Measurements from ENCODE around the gene UBE2D3.

The UBE2D3 gene

GRCh38 chr4:102832667-102833066 lies 5.3 kb upstream of the UBE2D3 start:
- Histone ChIP-seq H3K9me3 (ENCODE audit: control extremely low read depth in 1 of 5, control insufficient read depth in 4 of 5, insufficient read depth in 2 of 5, low read depth in 1 of 5, low read length in 4 of 5) (no peaks in the 10 kb centered on the region), H3K27me3 (replicated peaks in 2 of 5; ENCODE audit: control insufficient read depth in 4 of 5, insufficient read depth in 5 of 5, low read length in 4 of 5) (no peaks in the 10 kb centered on the region), H3K4me1 (ENCODE audit: control extremely low read depth in 1 of 4, control insufficient read depth in 4 of 4, insufficient read depth in 4 of 4, low read length in 3 of 4) (peaks cover 10 to 31% (median 17%) of the 10 kb centered on the region in 4 experiments), H3K36me3 (ENCODE audit: control insufficient read depth in 4 of 4, insufficient read depth in 4 of 4, low read length in 3 of 4) (no peaks in the 10 kb centered on the region), H3K4me3 (ENCODE audit: control insufficient read depth in 1 of 7, extremely low read depth in 1 of 7, insufficient read depth in 4 of 7, low read depth in 2 of 7, low read length in 6 of 7) (no peak overlapping the region), H3K27ac (ENCODE audit: insufficient read depth in 1 of 2, low read depth in 1 of 2, low read length in 2 of 2, poor library complexity in 1 of 2, severe bottlenecking in 2 of 2) (no peak overlapping the region)
- ChIA-PET CTCF (no interaction called here), POLR2A (no interaction called here)
- DNase-seq = no peak
- WGBS (ENCODE audit: insufficient coverage) = no CpG with 5 or more reads among the region's 1 CpG

GRCh38 chr4:102832105-102832504 lies 4.8 kb upstream of the UBE2D3 start:
- Histone ChIP-seq H3K36me3 (ENCODE audit: control insufficient read depth in 4 of 4, insufficient read depth in 4 of 4, low read length in 3 of 4) (no peaks in the 10 kb centered on the region), H3K4me1 (ENCODE audit: control extremely low read depth in 1 of 4, control insufficient read depth in 4 of 4, insufficient read depth in 4 of 4, low read length in 3 of 4) (peaks cover 10 to 31% (median 17%) of the 10 kb centered on the region in 4 experiments), H3K9me3 (ENCODE audit: control extremely low read depth in 1 of 5, control insufficient read depth in 4 of 5, insufficient read depth in 2 of 5, low read depth in 1 of 5, low read length in 4 of 5) (no peaks in the 10 kb centered on the region), H3K4me3 (ENCODE audit: control insufficient read depth in 1 of 7, extremely low read depth in 1 of 7, insufficient read depth in 4 of 7, low read depth in 2 of 7, low read length in 6 of 7) (no peak overlapping the region), H3K27me3 (replicated peaks in 2 of 5; ENCODE audit: control insufficient read depth in 4 of 5, insufficient read depth in 5 of 5, low read length in 4 of 5) (no peaks in the 10 kb centered on the region), H3K27ac (ENCODE audit: insufficient read depth in 1 of 2, low read depth in 1 of 2, low read length in 2 of 2, poor library complexity in 1 of 2, severe bottlenecking in 2 of 2) (peak overlapping the region in 1 of 2 experiments; percentile 10)
- DNase-seq = no peak
- ChIA-PET CTCF (no interaction called here), POLR2A (no interaction called here)
- 79% methylated on average over 3 of the region's 4 CpGs for WGBS (ENCODE audit: insufficient coverage)

GRCh38 chr4:102829803-102830202 lies 2.5 kb upstream of the UBE2D3 start:
- H3K27ac ChIP-seq (ENCODE audit: insufficient read depth in 1 of 2, low read depth in 1 of 2, low read length in 2 of 2, poor library complexity in 1 of 2, severe bottlenecking in 2 of 2) = peak overlapping the region in 1 of 2 experiments; percentile 100
- H3K27me3 ChIP-seq (replicated peaks in 2 of 5; ENCODE audit: control insufficient read depth in 4 of 5, insufficient read depth in 5 of 5, low read length in 4 of 5) = no peaks in the 10 kb centered on the region
- H3K4me3 ChIP-seq (ENCODE audit: control insufficient read depth in 1 of 7, extremely low read depth in 1 of 7, insufficient read depth in 4 of 7, low read depth in 2 of 7, low read length in 6 of 7) = no peak overlapping the region
- H3K4me1 ChIP-seq (ENCODE audit: control extremely low read depth in 1 of 4, control insufficient read depth in 4 of 4, insufficient read depth in 4 of 4, low read length in 3 of 4) = peaks cover 10 to 28% (median 17%) of the 10 kb centered on the region in 4 experiments
- no peaks in the 10 kb centered on the region for H3K9me3 ChIP-seq (ENCODE audit: control extremely low read depth in 1 of 5, control insufficient read depth in 4 of 5, insufficient read depth in 2 of 5, low read depth in 1 of 5, low read length in 4 of 5)
- WGBS (ENCODE audit: insufficient coverage) = 100% methylated on average over 2 of the region's 7 CpGs
- peaks cover 0 to 8% (median 0%) of the 10 kb centered on the region in 4 experiments for H3K36me3 ChIP-seq (ENCODE audit: control insufficient read depth in 4 of 4, insufficient read depth in 4 of 4, low read length in 3 of 4)
- no peak for DNase-seq
- POLR2A ChIA-PET = no interaction called here
- CTCF ChIA-PET = interaction anchor here (0.8 to 3.7 kb wide), 3 partner anchors 9 to 36 kb away, joined by 3 to 13 read pairs (median 3); no protein-coding TSS in a partner anchor

- Histone ChIP-seq H3K4me3 (ENCODE audit: control insufficient read depth in 1 of 7, extremely low read depth in 1 of 7, insufficient read depth in 4 of 7, low read depth in 2 of 7, low read length in 6 of 7) (peak overlapping the region; percentile 42 to 100 (median 89)), H3K36me3 (ENCODE audit: control insufficient read depth in 4 of 4, insufficient read depth in 4 of 4, low read length in 3 of 4) (peaks cover 0 to 16% (median 2%) of the 10 kb centered on the region in 4 experiments), H3K27ac (ENCODE audit: insufficient read depth in 1 of 2, low read depth in 1 of 2, low read length in 2 of 2, poor library complexity in 1 of 2, severe bottlenecking in 2 of 2) (peak overlapping the region; percentile 99 to 100), H3K9me3 (ENCODE audit: control extremely low read depth in 1 of 5, control insufficient read depth in 4 of 5, insufficient read depth in 2 of 5, low read depth in 1 of 5, low read length in 4 of 5) (no peaks in the 10 kb centered on the region), H3K4me1 (ENCODE audit: control extremely low read depth in 1 of 4, control insufficient read depth in 4 of 4, insufficient read depth in 4 of 4, low read length in 3 of 4) (peaks cover 22 to 39% (median 28%) of the 10 kb centered on the region in 4 experiments), H3K27me3 (replicated peaks in 2 of 5; ENCODE audit: control insufficient read depth in 4 of 5, insufficient read depth in 5 of 5, low read length in 4 of 5) (no peaks in the 10 kb centered on the region)
- 0% methylated on average over 2 of the region's 4 CpGs for WGBS (ENCODE audit: insufficient coverage)
- CTCF ChIA-PET = interaction anchor here (1.0 to 3.7 kb wide), 10 partner anchors 10 to 398 kb away, joined by 3 to 13 read pairs (median 5); no protein-coding TSS in a partner anchor
- POLR2A ChIA-PET = interaction anchor here (0.7 to 5.2 kb wide), 9 partner anchors 16 to 328 kb away, joined by 3 to 72 read pairs (median 4); partner anchors contain the start of genes CISD2, MANBA and NFKB1
- no peak for DNase-seq
Observed at GRCh38 chr4:102828497-102828808, 1.1 kb upstream of the UBE2D3 start.

DNA sequence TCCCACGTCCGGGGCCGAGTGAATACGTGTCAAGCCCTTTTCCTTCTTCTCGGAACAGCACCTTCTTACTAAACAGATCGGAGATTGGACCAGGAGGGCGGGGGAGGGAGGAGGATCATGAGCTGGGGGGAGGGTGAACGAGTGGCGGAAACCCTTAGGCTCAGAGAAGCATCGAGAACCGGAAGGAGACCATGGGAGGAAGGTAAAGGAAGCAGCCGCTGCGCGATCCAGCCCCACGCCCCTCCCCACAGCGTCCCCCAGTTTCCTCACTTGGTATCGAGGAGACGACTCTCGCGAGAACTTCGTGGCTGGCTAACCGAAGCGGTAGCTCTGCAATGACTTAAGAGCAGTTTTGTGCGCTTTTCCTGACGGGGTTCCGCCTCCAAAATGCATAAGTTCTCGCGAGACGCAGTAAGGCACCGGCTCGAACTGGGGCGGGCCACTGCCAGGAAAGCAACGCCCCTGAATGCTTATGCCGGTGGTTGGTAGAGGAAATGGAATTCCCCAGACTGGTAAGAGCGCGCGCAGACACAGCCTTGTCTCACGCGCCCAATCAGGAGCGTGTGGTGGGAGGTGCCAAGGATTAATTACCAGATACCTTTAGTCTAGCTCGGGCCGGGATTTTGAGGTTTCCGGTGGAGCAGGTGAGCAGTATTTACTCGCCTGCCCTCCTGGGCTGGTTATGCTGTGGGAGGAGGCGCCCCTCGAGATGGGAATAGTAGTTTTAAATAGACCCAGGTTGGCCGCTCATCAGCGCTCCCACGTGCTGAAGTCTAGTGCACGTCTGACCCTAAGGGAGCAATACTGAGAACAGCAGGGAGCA lies 534 bp upstream of the UBE2D3 start:
- Histone ChIP-seq H3K9me3 (ENCODE audit: control extremely low read depth in 1 of 5, control insufficient read depth in 4 of 5, insufficient read depth in 2 of 5, low read depth in 1 of 5, low read length in 4 of 5) (no peaks in the 10 kb centered on the region), H3K36me3 (ENCODE audit: control insufficient read depth in 4 of 4, insufficient read depth in 4 of 4, low read length in 3 of 4) (peaks cover 0 to 22% (median 3%) of the 10 kb centered on the region in 4 experiments), H3K27ac (ENCODE audit: insufficient read depth in 1 of 2, low read depth in 1 of 2, low read length in 2 of 2, poor library complexity in 1 of 2, severe bottlenecking in 2 of 2) (peak overlapping the region; percentile 99 to 100), H3K27me3 (replicated peaks in 2 of 5; ENCODE audit: control insufficient read depth in 4 of 5, insufficient read depth in 5 of 5, low read length in 4 of 5) (no peaks in the 10 kb centered on the region), H3K4me1 (ENCODE audit: control extremely low read depth in 1 of 4, control insufficient read depth in 4 of 4, insufficient read depth in 4 of 4, low read length in 3 of 4) (peaks cover 23 to 42% (median 32%) of the 10 kb centered on the region in 4 experiments), H3K4me3 (ENCODE audit: control insufficient read depth in 1 of 7, extremely low read depth in 1 of 7, insufficient read depth in 4 of 7, low read depth in 2 of 7, low read length in 6 of 7) (peak overlapping the region; percentile 89 to 100 (median 98))
- ChIA-PET POLR2A (interaction anchor here (0.6 to 5.2 kb wide), 16 partner anchors 11 to 1480 kb away, joined by 3 to 72 read pairs (median 4); partner anchors contain the start of genes CISD2, MANBA, NFKB1 and PPP3CA), CTCF (interaction anchor here (0.9 to 3.7 kb wide), 13 partner anchors 9 to 397 kb away, joined by 3 to 13 read pairs (median 4); no protein-coding TSS in a partner anchor)
- DNase-seq = peak; percentile 100
- WGBS (ENCODE audit: insufficient coverage) = 0% methylated on average over 40 of the region's 50 CpGs

- CTCF ChIA-PET = interaction anchor here (1.4 to 3.7 kb wide), 5 partner anchors 8 to 33 kb away, joined by 3 to 13 read pairs (median 4); no protein-coding TSS in a partner anchor
- WGBS (ENCODE audit: insufficient coverage) = under 1% methylated on average over 35 of the region's 38 CpGs
- no peak for DNase-seq
- POLR2A ChIA-PET = interaction anchor here (0.8 to 5.2 kb wide), 7 partner anchors 9 to 434 kb away, joined by 3 to 72 read pairs (median 5); partner anchors contain the start of genes CISD2 and MANBA
- Histone ChIP-seq H3K27me3 (replicated peaks in 2 of 5; ENCODE audit: control insufficient read depth in 4 of 5, insufficient read depth in 5 of 5, low read length in 4 of 5) (no peaks in the 10 kb centered on the region), H3K4me1 (ENCODE audit: control extremely low read depth in 1 of 4, control insufficient read depth in 4 of 4, insufficient read depth in 4 of 4, low read length in 3 of 4) (peaks cover 19 to 46% (median 39%) of the 10 kb centered on the region in 4 experiments), H3K9me3 (ENCODE audit: control extremely low read depth in 1 of 5, control insufficient read depth in 4 of 5, insufficient read depth in 2 of 5, low read depth in 1 of 5, low read length in 4 of 5) (no peaks in the 10 kb centered on the region), H3K27ac (ENCODE audit: insufficient read depth in 1 of 2, low read depth in 1 of 2, low read length in 2 of 2, poor library complexity in 1 of 2, severe bottlenecking in 2 of 2) (peak overlapping the region; percentile 99 to 100), H3K36me3 (ENCODE audit: control insufficient read depth in 4 of 4, insufficient read depth in 4 of 4, low read length in 3 of 4) (peaks cover 0 to 32% (median 7%) of the 10 kb centered on the region in 4 experiments), H3K4me3 (ENCODE audit: control insufficient read depth in 1 of 7, extremely low read depth in 1 of 7, insufficient read depth in 4 of 7, low read depth in 2 of 7, low read length in 6 of 7) (peak overlapping the region; percentile 89 to 100 (median 98))
Observed at GRCh38 chr4:102826105-102826889, 1.1 kb downstream of the UBE2D3 start.
